ENCODE data around the gene CD69. TPM values are rescaled to one million over a fixed set of nuclear protein-coding genes. Genes with fewer than 3 reads are reported as not detected.

The CD69 gene
- total RNA-seq, 1 experiment from 2014 or later = not detected

- TF ChIP-seq CTCF (conservative IDR thresholded peaks at IDR 0.05) = no peak
- TF ChIP-seq EZH2 (IDR thresholded peaks at IDR 0.05; ENCODE audit: low read depth) = no peak
- ChIA-PET CTCF (no interaction called here), POLR2A (ENCODE audit: unreplicated experiment) (no interaction called here)
- H4K20me1 ChIP-seq (ENCODE audit: insufficient read depth) = no peaks in the 10 kb centered on the region
- peaks cover 6% of the 10 kb centered on the region for H3K4me1 ChIP-seq (replicated peaks; ENCODE audit: insufficient read depth)
- no peak overlapping the region for H3K4me3 ChIP-seq
- H3K9me3 ChIP-seq (ENCODE audit: insufficient read depth, low read depth) = no peaks in the 10 kb centered on the region
- DNase-seq = no peak
- H3K27ac ChIP-seq = no peak overlapping the region
- intact Hi-C loops (cut with micrococcal nuclease; ENCODE audit: unreplicated experiment) = no loop called here
- H3K36me3 ChIP-seq (ENCODE audit: low read depth) = no peaks in the 10 kb centered on the region
- H3K27me3 ChIP-seq (ENCODE audit: insufficient read depth, low read depth) = no peaks in the 10 kb centered on the region
- H3K4me2 ChIP-seq = no peak overlapping the region
- H3K79me2 ChIP-seq (ENCODE audit: low read depth) = no peaks in the 10 kb centered on the region
- no TSS peak for BruUV-seq (replicated peaks)
- no peaks in the 10 kb centered on the region for H3K9me2 ChIP-seq (ENCODE audit: insufficient read depth)
- H2AFZ ChIP-seq = no peak overlapping the region
- no peaks in the 10 kb centered on the region for H3F3A ChIP-seq (ENCODE audit: insufficient read depth, low read depth)
These were observed 12.6 kb upstream of the CD69 start for GRCh38 chr12:9773216-9773877.

- Histone ChIP-seq H3K4me1 (replicated peaks; ENCODE audit: insufficient read depth) (no peaks in the 10 kb centered on the region), H3K9me3 (ENCODE audit: insufficient read depth, low read depth) (no peaks in the 10 kb centered on the region; the same call in 1 of the 2 replicates), H3K9me2 (ENCODE audit: insufficient read depth) (no peaks in the 10 kb centered on the region), H3K36me3 (ENCODE audit: low read depth) (no peaks in the 10 kb centered on the region), H3K4me2 (no peak overlapping the region), H3K4me3 (no peak overlapping the region), H4K20me1 (ENCODE audit: insufficient read depth) (no peaks in the 10 kb centered on the region), H2AFZ (no peak overlapping the region), H3K79me2 (ENCODE audit: low read depth) (no peaks in the 10 kb centered on the region), H3K27me3 (ENCODE audit: insufficient read depth, low read depth) (no peaks in the 10 kb centered on the region), H3F3A (ENCODE audit: insufficient read depth, low read depth) (no peaks in the 10 kb centered on the region), H3K27ac (no peak overlapping the region)
- DNase-seq = no peak
- no TSS peak for BruUV-seq (replicated peaks)
- POLR2A ChIA-PET (ENCODE audit: unreplicated experiment) = interaction anchor here (0.6 kb wide), 1 partner anchor 64 kb away, joined by 5 read pairs; no protein-coding TSS in a partner anchor
- intact Hi-C loops (cut with micrococcal nuclease; ENCODE audit: unreplicated experiment) = no loop called here
- CTCF ChIA-PET = no interaction called here
- no peak for TF ChIP-seq CTCF (conservative IDR thresholded peaks at IDR 0.05)
These were observed 2.3 kb upstream of the CD69 start for GRCh38 chr12:9763025-9763424.

GRCh38 chr12:9762369-9762768, 1.7 kb upstream of the CD69 start:
- Histone ChIP-seq H3K36me3 (ENCODE audit: low read depth) (no peaks in the 10 kb centered on the region), H3K27me3 (ENCODE audit: insufficient read depth, low read depth) (no peaks in the 10 kb centered on the region), H2AFZ (no peak overlapping the region), H3K4me2 (no peak overlapping the region), H4K20me1 (ENCODE audit: insufficient read depth) (no peaks in the 10 kb centered on the region), H3K9me2 (ENCODE audit: insufficient read depth) (no peaks in the 10 kb centered on the region), H3K4me1 (replicated peaks; ENCODE audit: insufficient read depth) (no peaks in the 10 kb centered on the region), H3K27ac (no peak overlapping the region), H3F3A (ENCODE audit: insufficient read depth, low read depth) (no peaks in the 10 kb centered on the region), H3K9me3 (ENCODE audit: insufficient read depth, low read depth) (no peaks in the 10 kb centered on the region; the same call in 1 of the 2 replicates), H3K4me3 (no peak overlapping the region), H3K79me2 (ENCODE audit: low read depth) (no peaks in the 10 kb centered on the region)
- intact Hi-C loops (cut with micrococcal nuclease; ENCODE audit: unreplicated experiment) = no loop called here
- no peak for DNase-seq
- ChIA-PET CTCF (interaction anchor here (1.2 kb wide), 1 partner anchor 13 kb away, joined by 3 read pairs; no protein-coding TSS in a partner anchor), POLR2A (ENCODE audit: unreplicated experiment) (interaction anchor here (0.6 kb wide), 1 partner anchor 63 kb away, joined by 5 read pairs; no protein-coding TSS in a partner anchor)
- BruUV-seq (replicated peaks) = no TSS peak
- TF ChIP-seq CTCF (conservative IDR thresholded peaks at IDR 0.05) (no peak), EZH2 (IDR thresholded peaks at IDR 0.05; ENCODE audit: low read depth) (no peak)
